Caco-2 (cell line): ENCODE measurements around the gene ACTG1. TPM values are rescaled to one million over a fixed set of nuclear protein-coding genes. Genes with fewer than 3 reads are reported as not detected.
A peak's percentile ranks its signal among the peaks of the same experiment; 100 is the strongest.

ENCODE experiments used
- BruUV-seq: library from RNA; stranded (reverse); fragments of 400-500 nt; replicated peaks from 2 replicates; lab custom pipeline; 2021; lab: Mats Ljungman, UMichigan
- CTCF ChIA-PET: fragments of 300-600 bp; sonication (Branson Sonifier 250); formaldehyde crosslinking; loops from one replicate; lab custom pipeline; 2022; ENCODE audit warnings: antibody characterized with exemption; lab: Charles Lee
- POLR2A ChIA-PET: fragments of 300-600 bp; sonication (Branson Sonifier 250); formaldehyde crosslinking; loops from one replicate; lab custom pipeline; 2022; ENCODE audit warnings: antibody characterized with exemption; lab: Charles Lee
- DNase-seq, 2 experiments: peaks; one replicate each; pipeline versions ENCODE4 v3.0.0 to v3.0.0-alpha.2; 2020 to 2022
- H3K27me3 ChIP-seq: replicated peaks from 2 replicates; pipeline ENCODE4 v1.6.0; 2011; ENCODE audit warnings: low read length; ENCODE audit not compliant: control insufficient read depth, insufficient read depth
- H3K36me3 ChIP-seq: 2 replicates; pipeline ENCODE4 v1.5.1; 2011; ENCODE audit warnings: low read length; ENCODE audit not compliant: control insufficient read depth, insufficient read depth
- H3K4me1 ChIP-seq: fragments of 250-450 bp; sonication (Bioruptor Pico); 2 replicates; pipeline ENCODE4 v1.5.1; 2020; ENCODE audit warnings: mild to moderate bottlenecking
- H3K4me3 ChIP-seq: 2 replicates; pipeline ENCODE4 v1.5.1; 2011; ENCODE audit warnings: low read depth, mild to moderate bottlenecking, control low read depth, low read length
- H3K9me3 ChIP-seq: fragments of 250-450 bp; sonication (Bioruptor Pico); 2 replicates; pipeline ENCODE4 v1.5.1; 2020; ENCODE audit warnings: mild to moderate bottlenecking, moderate library complexity
- H3K27ac Mint-ChIP-seq: one replicate; pipeline ENCODE4 v1.8.0; 2022; ENCODE audit warnings: mixed read lengths; ENCODE audit not compliant: unreplicated experiment
- H3K27me3 Mint-ChIP-seq: one replicate; pipeline ENCODE4 v1.8.0; 2022; ENCODE audit warnings: mixed read lengths; ENCODE audit not compliant: insufficient read depth, unreplicated experiment
- H3K36me3 Mint-ChIP-seq: one replicate; pipeline ENCODE4 v1.8.0; 2022; ENCODE audit warnings: mild to moderate bottlenecking, mixed read lengths; ENCODE audit not compliant: insufficient read depth, unreplicated experiment
- H3K4me1 Mint-ChIP-seq: one replicate; pipeline ENCODE4 v1.8.0; 2022; ENCODE audit warnings: low read depth, mixed read lengths; ENCODE audit not compliant: unreplicated experiment
- H3K4me3 Mint-ChIP-seq: one replicate; pipeline ENCODE4 v1.8.0; 2022; ENCODE audit warnings: mild to moderate bottlenecking, moderate library complexity, mixed read lengths; ENCODE audit not compliant: unreplicated experiment
- H3K9me3 Mint-ChIP-seq: one replicate; pipeline ENCODE4 v1.8.0; 2022; ENCODE audit warnings: mixed read lengths; ENCODE audit not compliant: unreplicated experiment
- intact Hi-C: fragments of 100-400 bp; cut with micrococcal nuclease; formaldehyde crosslinking; loops from one replicate; pipeline ENCODE4 v1.10.0; 2022; ENCODE audit not compliant: unreplicated experiment
- total RNA-seq: library from RNA; stranded (reverse); gene quantifications from 2 replicates; pipeline ENCODE4 v1.2.3, GENCODE V29; 2022
- TF ChIP-seq, protein P1 (sequence below), 2 experiments: fragments of 200-600 bp in 1 of 2; IDR thresholded peaks; 1 replicate in 1 of 2; 2 replicates in 1 of 2; pipeline versions ENCODE4 v1.5.1 to v1.8.0; 2011 to 2022; ENCODE audit warnings: antibody characterized with exemption in 1 of 2, control low read depth in 1 of 2, inconsistent platforms in 1 of 2, low read depth in 1 of 2, low read length in 1 of 2, mild to moderate bottlenecking in 1 of 2, moderate library complexity in 1 of 2; ENCODE audit not compliant: insufficient read depth in 1 of 2, severe bottlenecking in 1 of 2, unreplicated experiment in 1 of 2

The ACTG1 gene
- total RNA-seq, 1 experiment from 2014 or later: 1,436 TPM

- H3K36me3 ChIP-seq: no peaks in the 10 kb centered on the region
- no peaks in the 10 kb centered on the region for H3K27me3 ChIP-seq
- no peak overlapping the region for H3K27ac Mint-ChIP-seq
- no peaks in the 10 kb centered on the region for H3K4me1 Mint-ChIP-seq
- H3K36me3 Mint-ChIP-seq: no peaks in the 10 kb centered on the region
- peak overlapping the region; percentile 60 for H3K4me3 Mint-ChIP-seq
- no TSS peak for BruUV-seq
- H3K4me3 ChIP-seq: peak overlapping the region; percentile 65
- DNase-seq: peak; percentile 93 to 96
- H3K4me1 ChIP-seq: peaks cover 18% of the 10 kb centered on the region
- no peaks in the 10 kb centered on the region for H3K9me3 Mint-ChIP-seq
- TF ChIP-seq, protein P1, sequence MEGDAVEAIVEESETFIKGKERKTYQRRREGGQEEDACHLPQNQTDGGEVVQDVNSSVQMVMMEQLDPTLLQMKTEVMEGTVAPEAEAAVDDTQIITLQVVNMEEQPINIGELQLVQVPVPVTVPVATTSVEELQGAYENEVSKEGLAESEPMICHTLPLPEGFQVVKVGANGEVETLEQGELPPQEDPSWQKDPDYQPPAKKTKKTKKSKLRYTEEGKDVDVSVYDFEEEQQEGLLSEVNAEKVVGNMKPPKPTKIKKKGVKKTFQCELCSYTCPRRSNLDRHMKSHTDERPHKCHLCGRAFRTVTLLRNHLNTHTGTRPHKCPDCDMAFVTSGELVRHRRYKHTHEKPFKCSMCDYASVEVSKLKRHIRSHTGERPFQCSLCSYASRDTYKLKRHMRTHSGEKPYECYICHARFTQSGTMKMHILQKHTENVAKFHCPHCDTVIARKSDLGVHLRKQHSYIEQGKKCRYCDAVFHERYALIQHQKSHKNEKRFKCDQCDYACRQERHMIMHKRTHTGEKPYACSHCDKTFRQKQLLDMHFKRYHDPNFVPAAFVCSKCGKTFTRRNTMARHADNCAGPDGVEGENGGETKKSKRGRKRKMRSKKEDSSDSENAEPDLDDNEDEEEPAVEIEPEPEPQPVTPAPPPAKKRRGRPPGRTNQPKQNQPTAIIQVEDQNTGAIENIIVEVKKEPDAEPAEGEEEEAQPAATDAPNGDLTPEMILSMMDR (IDR thresholded peaks at IDR 0.05; ENCODE audit: insufficient read depth in 1 of 2, low read depth in 1 of 2, low read length in 1 of 2, severe bottlenecking in 1 of 2, unreplicated experiment in 1 of 2): peak; percentile 62 to 99
- no peaks in the 10 kb centered on the region for H3K9me3 ChIP-seq
- H3K27me3 Mint-ChIP-seq: no peaks in the 10 kb centered on the region
- CTCF ChIA-PET: interaction anchor here (0.6 to 3.6 kb wide), 35 partner anchors 9 to 692 kb away, joined by 3 to 34 read pairs (median 3); partner anchors contain the start of genes BAHCC1, CEP131, NDUFAF8 and TEPSIN
- intact Hi-C loops: loop anchor here (1.0 kb wide), 3 partner anchors 86 to 231 kb away; no protein-coding TSS in a partner anchor
- POLR2A ChIA-PET: interaction anchor here (0.6 to 1.9 kb wide), 11 partner anchors 28 to 334 kb away, joined by 3 to 24 read pairs (median 5); partner anchors contain the start of genes ACTG1, ARL16, BAHCC1 and HGS
Measured at GRCh38 chr17:81484195-81484979, 28.2 kb downstream of the ACTG1 start.

- H3K27me3 ChIP-seq: no peaks in the 10 kb centered on the region
- H3K9me3 Mint-ChIP-seq: no peaks in the 10 kb centered on the region
- no peaks in the 10 kb centered on the region for H3K36me3 ChIP-seq
- peaks cover 18% of the 10 kb centered on the region for H3K4me1 ChIP-seq
- ChIA-PET CTCF (interaction anchor here (0.9 to 3.6 kb wide), 14 partner anchors 10 to 261 kb away, joined by 3 to 34 read pairs (median 6); partner anchors contain the start of genes BAHCC1 and CEP131), POLR2A (interaction anchor here (0.6 to 1.9 kb wide), 3 partner anchors 86 to 189 kb away, joined by 4 to 10 read pairs (median 8); partner anchors contain the start of genes BAHCC1 and SLC38A10)
- no peaks in the 10 kb centered on the region for H3K27me3 Mint-ChIP-seq
- no peak overlapping the region for H3K4me3 ChIP-seq
- no peaks in the 10 kb centered on the region for H3K4me1 Mint-ChIP-seq
- H3K27ac Mint-ChIP-seq: no peak overlapping the region
- no peaks in the 10 kb centered on the region for H3K36me3 Mint-ChIP-seq
- no peak for DNase-seq
- H3K9me3 ChIP-seq: no peaks in the 10 kb centered on the region
- no TSS peak for BruUV-seq
- intact Hi-C loops: loop anchor here (1.0 kb wide), 3 partner anchors 86 to 231 kb away; no protein-coding TSS in a partner anchor
- TF ChIP-seq, protein P1 (IDR thresholded peaks at IDR 0.05; ENCODE audit: insufficient read depth in 1 of 2, low read depth in 1 of 2, low read length in 1 of 2, severe bottlenecking in 1 of 2, unreplicated experiment in 1 of 2): no peak
- H3K4me3 Mint-ChIP-seq: peak overlapping the region; percentile 30
Measured at GRCh38 chr17:81483862-81484194, 28.8 kb downstream of the ACTG1 start.

- intact Hi-C loops: no loop called here
- no TSS peak for BruUV-seq
- no peak for DNase-seq
- CTCF ChIA-PET: interaction anchor here (1.2 to 3.6 kb wide), 9 partner anchors 10 to 230 kb away, joined by 3 to 28 read pairs (median 12); partner anchors contain the start of gene BAHCC1
- Mint-ChIP-seq H3K27me3 (no peaks in the 10 kb centered on the region), H3K9me3 (no peaks in the 10 kb centered on the region), H3K4me3 (peak overlapping the region; percentile 30), H3K36me3 (peaks cover under 1% of the 10 kb centered on the region), H3K27ac (peak overlapping the region; percentile 29), H3K4me1 (no peaks in the 10 kb centered on the region)
- TF ChIP-seq, protein P1 (IDR thresholded peaks at IDR 0.05; ENCODE audit: insufficient read depth in 1 of 2, low read depth in 1 of 2, low read length in 1 of 2, severe bottlenecking in 1 of 2, unreplicated experiment in 1 of 2): no peak
- no peaks in the 10 kb centered on the region for H3K27me3 ChIP-seq
- H3K4me3 ChIP-seq: no peak overlapping the region
- POLR2A ChIA-PET: interaction anchor here (0.6 to 1.9 kb wide), 3 partner anchors 88 to 188 kb away, joined by 3 to 8 read pairs (median 4); partner anchors contain the start of genes BAHCC1 and SLC38A10
- H3K36me3 ChIP-seq: no peaks in the 10 kb centered on the region
- peaks cover 14% of the 10 kb centered on the region for H3K4me1 ChIP-seq
- no peaks in the 10 kb centered on the region for H3K9me3 ChIP-seq
Measured at GRCh38 chr17:81483085-81483861, 29.3 kb downstream of the ACTG1 start.
